ENCODE data around the gene CCDC149.

- TF ChIP-seq GABPA (IDR thresholded peaks at IDR 0.05; ENCODE audit: low read depth, low read length): no peak
- TF ChIP-seq GABPA (CRISPR knock-in tag; IDR thresholded peaks at IDR 0.05; ENCODE audit: low read depth): no peak
- TF ChIP-seq DRAP1 (CRISPR knock-in tag; IDR thresholded peaks at IDR 0.05): no peak
These were observed 113.1 kb downstream of the CCDC149 start for GRCh38 chr4:24799544-24800324.

Measured in HepG2 (cell line).